Measurements from ENCODE around the gene TSPAN1. TPM values are rescaled to one million over a fixed set of nuclear protein-coding genes. Genes with fewer than 3 reads are reported as not detected.

Gene TSPAN1
- total and polyA plus RNA-seq, 2 of the 13 experiments (the other 11 are each of a cell fraction or from before 2014, with no cell fraction given): 1.7 to 2.9 TPM

GRCh38 chr1:46183079-46183847, 8.4 kb downstream of the TSPAN1 start (continued):
- no peak for TF ChIP-seq PBX2 (CRISPR knock-in tag; IDR thresholded peaks at IDR 0.05)
- TF ChIP-seq ZNF501 (CRISPR knock-in tag; IDR thresholded peaks at IDR 0.05): peak; percentile 70
- no peak for TF ChIP-seq SMAD9 (CRISPR knock-in tag; IDR thresholded peaks at IDR 0.05)
- no peak for TF ChIP-seq TOE1 (CRISPR knock-in tag; IDR thresholded peaks at IDR 0.05)
- no peak for TF ChIP-seq SNAI1 (CRISPR knock-in tag; IDR thresholded peaks at IDR 0.05; ENCODE audit: borderline replicate concordance)
- no peak for TF ChIP-seq PHF20 (CRISPR knock-in tag; IDR thresholded peaks at IDR 0.05)
- TF ChIP-seq HNRNPUL1 (IDR thresholded peaks at IDR 0.05; ENCODE audit: low read depth, low read length): no peak
- TF ChIP-seq NCOA5 (CRISPR knock-in tag; IDR thresholded peaks at IDR 0.05): no peak
- TF ChIP-seq RBM39 (IDR thresholded peaks at IDR 0.05; ENCODE audit: low read depth, low read length, poor library complexity, severe bottlenecking): no peak
- no peak for TF ChIP-seq ZNF326 (CRISPR knock-in tag; IDR thresholded peaks at IDR 0.05; ENCODE audit: borderline replicate concordance)
- TF ChIP-seq, protein P1, sequence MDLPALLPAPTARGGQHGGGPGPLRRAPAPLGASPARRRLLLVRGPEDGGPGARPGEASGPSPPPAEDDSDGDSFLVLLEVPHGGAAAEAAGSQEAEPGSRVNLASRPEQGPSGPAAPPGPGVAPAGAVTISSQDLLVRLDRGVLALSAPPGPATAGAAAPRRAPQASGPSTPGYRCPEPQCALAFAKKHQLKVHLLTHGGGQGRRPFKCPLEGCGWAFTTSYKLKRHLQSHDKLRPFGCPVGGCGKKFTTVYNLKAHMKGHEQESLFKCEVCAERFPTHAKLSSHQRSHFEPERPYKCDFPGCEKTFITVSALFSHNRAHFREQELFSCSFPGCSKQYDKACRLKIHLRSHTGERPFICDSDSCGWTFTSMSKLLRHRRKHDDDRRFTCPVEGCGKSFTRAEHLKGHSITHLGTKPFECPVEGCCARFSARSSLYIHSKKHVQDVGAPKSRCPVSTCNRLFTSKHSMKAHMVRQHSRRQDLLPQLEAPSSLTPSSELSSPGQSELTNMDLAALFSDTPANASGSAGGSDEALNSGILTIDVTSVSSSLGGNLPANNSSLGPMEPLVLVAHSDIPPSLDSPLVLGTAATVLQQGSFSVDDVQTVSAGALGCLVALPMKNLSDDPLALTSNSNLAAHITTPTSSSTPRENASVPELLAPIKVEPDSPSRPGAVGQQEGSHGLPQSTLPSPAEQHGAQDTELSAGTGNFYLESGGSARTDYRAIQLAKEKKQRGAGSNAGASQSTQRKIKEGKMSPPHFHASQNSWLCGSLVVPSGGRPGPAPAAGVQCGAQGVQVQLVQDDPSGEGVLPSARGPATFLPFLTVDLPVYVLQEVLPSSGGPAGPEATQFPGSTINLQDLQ (CRISPR knock-in tag; IDR thresholded peaks at IDR 0.05): no peak
- TF ChIP-seq ZNF720 (CRISPR knock-in tag; IDR thresholded peaks at IDR 0.05): no peak
- no peak for TF ChIP-seq ZBTB46 (CRISPR knock-in tag; IDR thresholded peaks at IDR 0.05; ENCODE audit: borderline replicate concordance)
- TF ChIP-seq, protein P2, sequence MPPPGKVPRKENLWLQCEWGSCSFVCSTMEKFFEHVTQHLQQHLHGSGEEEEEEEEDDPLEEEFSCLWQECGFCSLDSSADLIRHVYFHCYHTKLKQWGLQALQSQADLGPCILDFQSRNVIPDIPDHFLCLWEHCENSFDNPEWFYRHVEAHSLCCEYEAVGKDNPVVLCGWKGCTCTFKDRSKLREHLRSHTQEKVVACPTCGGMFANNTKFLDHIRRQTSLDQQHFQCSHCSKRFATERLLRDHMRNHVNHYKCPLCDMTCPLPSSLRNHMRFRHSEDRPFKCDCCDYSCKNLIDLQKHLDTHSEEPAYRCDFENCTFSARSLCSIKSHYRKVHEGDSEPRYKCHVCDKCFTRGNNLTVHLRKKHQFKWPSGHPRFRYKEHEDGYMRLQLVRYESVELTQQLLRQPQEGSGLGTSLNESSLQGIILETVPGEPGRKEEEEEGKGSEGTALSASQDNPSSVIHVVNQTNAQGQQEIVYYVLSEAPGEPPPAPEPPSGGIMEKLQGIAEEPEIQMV (CRISPR knock-in tag; IDR thresholded peaks at IDR 0.05; ENCODE audit: low read depth): 0 out of 2 replicates have a peak, but pooled peaks have one; percentile 44
- TF ChIP-seq MTF1 (CRISPR knock-in tag; IDR thresholded peaks at IDR 0.05): no peak
- TF ChIP-seq NFATC3 (CRISPR knock-in tag; IDR thresholded peaks at IDR 0.05): no peak
- TF ChIP-seq ZNF333 (CRISPR knock-in tag; IDR thresholded peaks at IDR 0.05; ENCODE audit: borderline replicate concordance): no peak
- no peak for TF ChIP-seq ZNF367 (CRISPR knock-in tag; IDR thresholded peaks at IDR 0.05; ENCODE audit: borderline replicate concordance)
- TF ChIP-seq, protein P3, sequence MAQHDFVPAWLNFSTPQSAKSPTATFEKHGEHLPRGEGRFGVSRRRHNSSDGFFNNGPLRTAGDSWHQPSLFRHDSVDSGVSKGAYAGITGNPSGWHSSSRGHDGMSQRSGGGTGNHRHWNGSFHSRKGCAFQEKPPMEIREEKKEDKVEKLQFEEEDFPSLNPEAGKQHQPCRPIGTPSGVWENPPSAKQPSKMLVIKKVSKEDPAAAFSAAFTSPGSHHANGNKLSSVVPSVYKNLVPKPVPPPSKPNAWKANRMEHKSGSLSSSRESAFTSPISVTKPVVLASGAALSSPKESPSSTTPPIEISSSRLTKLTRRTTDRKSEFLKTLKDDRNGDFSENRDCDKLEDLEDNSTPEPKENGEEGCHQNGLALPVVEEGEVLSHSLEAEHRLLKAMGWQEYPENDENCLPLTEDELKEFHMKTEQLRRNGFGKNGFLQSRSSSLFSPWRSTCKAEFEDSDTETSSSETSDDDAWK (CRISPR knock-in tag; IDR thresholded peaks at IDR 0.05): no peak
- TF ChIP-seq HDAC6 (IDR thresholded peaks at IDR 0.05; ENCODE audit: low read depth, low read length): no peak
- no peak for TF ChIP-seq EZH2 (conservative IDR thresholded peaks at IDR 0.05; ENCODE audit: low read depth, low read length)
- no peak for TF ChIP-seq ZNF772 (CRISPR knock-in tag; IDR thresholded peaks at IDR 0.05)

Data from HepG2 (cell line).